ENCODE results near the gene PTPRN2. TPM values are rescaled to one million over a fixed set of nuclear protein-coding genes. Genes with fewer than 3 reads are reported as not detected.

The PTPRN2 gene
- total and polyA plus RNA-seq, 2 of the 8 experiments (the other 6 are each of a cell fraction or from before 2014, with no cell fraction given): 2.6 to 4.5 TPM

DNA sequence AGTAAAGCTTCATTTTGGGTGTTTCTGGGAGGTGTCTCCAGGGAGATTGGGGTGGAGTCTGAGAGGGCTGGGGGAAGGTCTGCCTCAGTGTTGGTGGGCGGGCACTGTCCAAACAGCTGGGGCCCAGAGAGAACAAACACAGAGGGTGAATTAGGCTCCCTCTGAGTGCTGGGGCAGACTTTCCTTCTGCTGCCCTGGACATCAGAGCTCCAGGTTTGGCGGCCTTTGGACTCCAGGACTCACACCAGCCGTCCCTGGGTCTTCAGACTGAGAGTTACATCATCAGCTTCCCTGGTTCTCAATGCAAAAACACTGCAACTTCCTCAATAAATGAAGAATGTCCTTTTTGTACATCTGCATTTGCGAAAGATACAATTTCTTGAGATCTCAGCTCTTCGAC is 427.4 kb downstream of the PTPRN2 start (continued):
- TF ChIP-seq, protein P1, sequence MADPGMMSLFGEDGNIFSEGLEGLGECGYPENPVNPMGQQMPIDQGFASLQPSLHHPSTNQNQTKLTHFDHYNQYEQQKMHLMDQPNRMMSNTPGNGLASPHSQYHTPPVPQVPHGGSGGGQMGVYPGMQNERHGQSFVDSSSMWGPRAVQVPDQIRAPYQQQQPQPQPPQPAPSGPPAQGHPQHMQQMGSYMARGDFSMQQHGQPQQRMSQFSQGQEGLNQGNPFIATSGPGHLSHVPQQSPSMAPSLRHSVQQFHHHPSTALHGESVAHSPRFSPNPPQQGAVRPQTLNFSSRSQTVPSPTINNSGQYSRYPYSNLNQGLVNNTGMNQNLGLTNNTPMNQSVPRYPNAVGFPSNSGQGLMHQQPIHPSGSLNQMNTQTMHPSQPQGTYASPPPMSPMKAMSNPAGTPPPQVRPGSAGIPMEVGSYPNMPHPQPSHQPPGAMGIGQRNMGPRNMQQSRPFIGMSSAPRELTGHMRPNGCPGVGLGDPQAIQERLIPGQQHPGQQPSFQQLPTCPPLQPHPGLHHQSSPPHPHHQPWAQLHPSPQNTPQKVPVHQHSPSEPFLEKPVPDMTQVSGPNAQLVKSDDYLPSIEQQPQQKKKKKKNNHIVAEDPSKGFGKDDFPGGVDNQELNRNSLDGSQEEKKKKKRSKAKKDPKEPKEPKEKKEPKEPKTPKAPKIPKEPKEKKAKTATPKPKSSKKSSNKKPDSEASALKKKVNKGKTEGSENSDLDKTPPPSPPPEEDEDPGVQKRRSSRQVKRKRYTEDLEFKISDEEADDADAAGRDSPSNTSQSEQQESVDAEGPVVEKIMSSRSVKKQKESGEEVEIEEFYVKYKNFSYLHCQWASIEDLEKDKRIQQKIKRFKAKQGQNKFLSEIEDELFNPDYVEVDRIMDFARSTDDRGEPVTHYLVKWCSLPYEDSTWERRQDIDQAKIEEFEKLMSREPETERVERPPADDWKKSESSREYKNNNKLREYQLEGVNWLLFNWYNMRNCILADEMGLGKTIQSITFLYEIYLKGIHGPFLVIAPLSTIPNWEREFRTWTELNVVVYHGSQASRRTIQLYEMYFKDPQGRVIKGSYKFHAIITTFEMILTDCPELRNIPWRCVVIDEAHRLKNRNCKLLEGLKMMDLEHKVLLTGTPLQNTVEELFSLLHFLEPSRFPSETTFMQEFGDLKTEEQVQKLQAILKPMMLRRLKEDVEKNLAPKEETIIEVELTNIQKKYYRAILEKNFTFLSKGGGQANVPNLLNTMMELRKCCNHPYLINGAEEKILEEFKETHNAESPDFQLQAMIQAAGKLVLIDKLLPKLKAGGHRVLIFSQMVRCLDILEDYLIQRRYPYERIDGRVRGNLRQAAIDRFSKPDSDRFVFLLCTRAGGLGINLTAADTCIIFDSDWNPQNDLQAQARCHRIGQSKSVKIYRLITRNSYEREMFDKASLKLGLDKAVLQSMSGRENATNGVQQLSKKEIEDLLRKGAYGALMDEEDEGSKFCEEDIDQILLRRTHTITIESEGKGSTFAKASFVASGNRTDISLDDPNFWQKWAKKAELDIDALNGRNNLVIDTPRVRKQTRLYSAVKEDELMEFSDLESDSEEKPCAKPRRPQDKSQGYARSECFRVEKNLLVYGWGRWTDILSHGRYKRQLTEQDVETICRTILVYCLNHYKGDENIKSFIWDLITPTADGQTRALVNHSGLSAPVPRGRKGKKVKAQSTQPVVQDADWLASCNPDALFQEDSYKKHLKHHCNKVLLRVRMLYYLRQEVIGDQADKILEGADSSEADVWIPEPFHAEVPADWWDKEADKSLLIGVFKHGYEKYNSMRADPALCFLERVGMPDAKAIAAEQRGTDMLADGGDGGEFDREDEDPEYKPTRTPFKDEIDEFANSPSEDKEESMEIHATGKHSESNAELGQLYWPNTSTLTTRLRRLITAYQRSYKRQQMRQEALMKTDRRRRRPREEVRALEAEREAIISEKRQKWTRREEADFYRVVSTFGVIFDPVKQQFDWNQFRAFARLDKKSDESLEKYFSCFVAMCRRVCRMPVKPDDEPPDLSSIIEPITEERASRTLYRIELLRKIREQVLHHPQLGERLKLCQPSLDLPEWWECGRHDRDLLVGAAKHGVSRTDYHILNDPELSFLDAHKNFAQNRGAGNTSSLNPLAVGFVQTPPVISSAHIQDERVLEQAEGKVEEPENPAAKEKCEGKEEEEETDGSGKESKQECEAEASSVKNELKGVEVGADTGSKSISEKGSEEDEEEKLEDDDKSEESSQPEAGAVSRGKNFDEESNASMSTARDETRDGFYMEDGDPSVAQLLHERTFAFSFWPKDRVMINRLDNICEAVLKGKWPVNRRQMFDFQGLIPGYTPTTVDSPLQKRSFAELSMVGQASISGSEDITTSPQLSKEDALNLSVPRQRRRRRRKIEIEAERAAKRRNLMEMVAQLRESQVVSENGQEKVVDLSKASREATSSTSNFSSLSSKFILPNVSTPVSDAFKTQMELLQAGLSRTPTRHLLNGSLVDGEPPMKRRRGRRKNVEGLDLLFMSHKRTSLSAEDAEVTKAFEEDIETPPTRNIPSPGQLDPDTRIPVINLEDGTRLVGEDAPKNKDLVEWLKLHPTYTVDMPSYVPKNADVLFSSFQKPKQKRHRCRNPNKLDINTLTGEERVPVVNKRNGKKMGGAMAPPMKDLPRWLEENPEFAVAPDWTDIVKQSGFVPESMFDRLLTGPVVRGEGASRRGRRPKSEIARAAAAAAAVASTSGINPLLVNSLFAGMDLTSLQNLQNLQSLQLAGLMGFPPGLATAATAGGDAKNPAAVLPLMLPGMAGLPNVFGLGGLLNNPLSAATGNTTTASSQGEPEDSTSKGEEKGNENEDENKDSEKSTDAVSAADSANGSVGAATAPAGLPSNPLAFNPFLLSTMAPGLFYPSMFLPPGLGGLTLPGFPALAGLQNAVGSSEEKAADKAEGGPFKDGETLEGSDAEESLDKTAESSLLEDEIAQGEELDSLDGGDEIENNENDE (IDR thresholded peaks at IDR 0.05; ENCODE audit: insufficient replicate concordance, low read length): no peak
- TF ChIP-seq BRCA1 (IDR thresholded peaks at IDR 0.05; ENCODE audit: low read depth, low read length): no peak
- no peak for TF ChIP-seq PHF8 (conservative IDR thresholded peaks at IDR 0.05; ENCODE audit: low read depth, low read length)
- TF ChIP-seq, protein P2, sequence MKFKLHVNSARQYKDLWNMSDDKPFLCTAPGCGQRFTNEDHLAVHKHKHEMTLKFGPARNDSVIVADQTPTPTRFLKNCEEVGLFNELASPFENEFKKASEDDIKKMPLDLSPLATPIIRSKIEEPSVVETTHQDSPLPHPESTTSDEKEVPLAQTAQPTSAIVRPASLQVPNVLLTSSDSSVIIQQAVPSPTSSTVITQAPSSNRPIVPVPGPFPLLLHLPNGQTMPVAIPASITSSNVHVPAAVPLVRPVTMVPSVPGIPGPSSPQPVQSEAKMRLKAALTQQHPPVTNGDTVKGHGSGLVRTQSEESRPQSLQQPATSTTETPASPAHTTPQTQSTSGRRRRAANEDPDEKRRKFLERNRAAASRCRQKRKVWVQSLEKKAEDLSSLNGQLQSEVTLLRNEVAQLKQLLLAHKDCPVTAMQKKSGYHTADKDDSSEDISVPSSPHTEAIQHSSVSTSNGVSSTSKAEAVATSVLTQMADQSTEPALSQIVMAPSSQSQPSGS (IDR thresholded peaks at IDR 0.05; ENCODE audit: low read length): no peak
- TF ChIP-seq SIX5 (IDR thresholded peaks at IDR 0.05; ENCODE audit: low read depth, low read length): no peak
- TF ChIP-seq FOSL1 (IDR thresholded peaks at IDR 0.05; ENCODE audit: insufficient read depth, low read depth, low read length): no peak
- no peak for TF ChIP-seq SP1 (IDR thresholded peaks at IDR 0.05; ENCODE audit: low read depth, low read length)

Measured in H1 (cell line).